B cell (primary cell): ENCODE results near the gene CCL13. TPM values are rescaled to one million over a fixed set of nuclear protein-coding genes. Genes with fewer than 3 reads are reported as not detected.

Experiments used
- ATAC-seq: fragments of 200-7000 bp; cut with Tn5 transposase; one replicate; pipeline ENCODE4 v1.10.0; 2021; ENCODE audit warnings: low read depth, mild to moderate bottlenecking, moderate number of reproducible peaks, moderate library complexity
- CTCF ChIA-PET: fragments of 350-600 bp; sonication (Branson Sonifier 250); formaldehyde crosslinking; loops from one replicate; lab custom pipeline; 2021; ENCODE audit warnings: antibody characterized with exemption, inconsistent platforms; lab: Charles Lee
- POLR2A ChIA-PET: fragments of 350-600 bp; sonication (Branson Sonifier 250); formaldehyde crosslinking; loops from one replicate; lab custom pipeline; 2021; ENCODE audit warnings: antibody characterized with exemption; lab: Charles Lee
- DNase-seq: peaks from one replicate; pipeline ENCODE4 v3.0.0; 2013
- H2AFZ ChIP-seq: 2 replicates; pipeline ENCODE4 v1.6.1; 2012; ENCODE audit warnings: mild to moderate bottlenecking, low read depth, low read length; ENCODE audit not compliant: insufficient read depth, poor library complexity, severe bottlenecking
- H3K27ac ChIP-seq, 2 donors: 1 replicate in 1 of 2; 2 replicates in 1 of 2; pipeline ENCODE4 v1.5.1; 2012 to 2013; ENCODE audit warnings: low read length in 2 of 2, mild to moderate bottlenecking in 2 of 2, moderate library complexity in 1 of 2
- H3K27me3 ChIP-seq, 4 experiments: fragments of 200-600 bp in 1 of 4; sonication (generic) in 1 of 4; replicated peaks in 1 of 4; 1 replicate in 2 of 4; 2 replicates in 2 of 4; pipeline versions ENCODE4 v1.6.1 to v1.7.0; 2013 to 2016; ENCODE audit warnings: low read length in 3 of 4, mild to moderate bottlenecking in 2 of 4, mixed read lengths in 1 of 4, moderate library complexity in 1 of 4; ENCODE audit not compliant: insufficient read depth in 4 of 4, control insufficient read depth in 3 of 4; ENCODE audit errors: control extremely low read depth in 1 of 4
- H3K36me3 ChIP-seq, 2 experiments: replicated peaks in 1 of 2; 1 replicate in 1 of 2; 2 replicates in 1 of 2; pipeline versions ENCODE4 v1.6.1 to v1.7.1; 2013; ENCODE audit warnings: low read length in 1 of 2; ENCODE audit not compliant: insufficient read depth in 2 of 2, control insufficient read depth in 1 of 2; ENCODE audit errors: control extremely low read depth in 1 of 2, extremely low read depth in 1 of 2
- H3K4me1 ChIP-seq, 2 donors: fragments of 200-600 bp in 1 of 2; sonication (generic) in 1 of 2; 1 replicate in 1 of 2; 2 replicates in 1 of 2; pipeline versions ENCODE4 v1.5.1 to v1.6.1; 2013 to 2017; ENCODE audit warnings: low read length in 2 of 2; ENCODE audit not compliant: control insufficient read depth in 2 of 2, insufficient read depth in 2 of 2
- H3K4me2 ChIP-seq: replicated peaks from 2 replicates; pipeline ENCODE3; 2012; ENCODE audit warnings: mild to moderate bottlenecking, low read depth, low read length; ENCODE audit not compliant: poor library complexity, severe bottlenecking
- H3K4me3 ChIP-seq, 5 experiments: fragments of 200-600 bp in 1 of 5; sonication (generic) in 1 of 5; 1 replicate in 3 of 5; 2 replicates in 2 of 5; pipeline versions ENCODE4 v1.5.1 to v1.7.0; 2011 to 2016; ENCODE audit warnings: low read length in 4 of 5, mild to moderate bottlenecking in 4 of 5, low read depth in 2 of 5, control low read depth in 1 of 5, moderate library complexity in 1 of 5; ENCODE audit not compliant: insufficient read depth in 1 of 5; ENCODE audit errors: control extremely low read depth in 1 of 5, extremely low read depth in 1 of 5
- H3K79me2 ChIP-seq: fragments of 200-600 bp; sonication (generic); one replicate; pipeline ENCODE4 v1.6.0; 2016; ENCODE audit warnings: low read length; ENCODE audit not compliant: control insufficient read depth, insufficient read depth
- H3K9ac ChIP-seq: fragments of 200-600 bp; sonication (generic); 2 replicates; pipeline ENCODE4 v1.6.1; 2017; ENCODE audit warnings: mild to moderate bottlenecking, low read length, moderate library complexity
- H3K9me3 ChIP-seq, 3 donors: one replicate each; pipeline versions ENCODE4 v1.6.1 to v1.7.1; 2013; ENCODE audit warnings: low read length in 2 of 3; ENCODE audit not compliant: control insufficient read depth in 2 of 3, insufficient read depth in 1 of 3; ENCODE audit errors: control extremely low read depth in 1 of 3
- H4K20me1 ChIP-seq: 2 replicates; pipeline ENCODE4 v1.6.0; 2012; ENCODE audit warnings: mild to moderate bottlenecking, low read length; ENCODE audit not compliant: insufficient read depth, control insufficient read depth, poor library complexity, severe bottlenecking
- H3K27ac Mint-ChIP-seq: one replicate; pipeline ENCODE4 v1.8.0; 2021; ENCODE audit warnings: mixed read lengths
- H3K27me3 Mint-ChIP-seq: one replicate; pipeline ENCODE4 v1.8.0; 2021; ENCODE audit warnings: mixed read lengths
- H3K4me1 Mint-ChIP-seq: one replicate; pipeline ENCODE4 v1.8.0; 2021; ENCODE audit warnings: mixed read lengths
- H3K4me3 Mint-ChIP-seq: one replicate; pipeline ENCODE4 v1.8.0; 2021; ENCODE audit warnings: mixed read lengths
- H3K9me3 Mint-ChIP-seq: one replicate; pipeline ENCODE4 v1.8.0; 2022; ENCODE audit warnings: mixed read lengths; ENCODE audit not compliant: insufficient read depth
- EZH2 ChIP-seq: IDR thresholded peaks from 2 replicates; pipeline ENCODE4 v1.6.1; 2012; ENCODE audit warnings: borderline replicate concordance, low read depth, mild to moderate bottlenecking, moderate library complexity, low read length; ENCODE audit not compliant: insufficient read depth, poor library complexity, severe bottlenecking
- WGBS: methylation state at CpG from one replicate; pipeline ENCODE4 v1.1.5; 2013; ENCODE audit warnings: missing lambda C conversion rate; ENCODE audit not compliant: insufficient coverage; 5-methylcytosine and 5-hydroxymethylcytosine counted together
- intact Hi-C: fragments of 100-400 bp; cut with micrococcal nuclease; formaldehyde crosslinking; loops from one replicate; pipeline ENCODE4 v1.10.0; 2022
- polyA plus RNA-seq: library from polyadenylated mRNA; depleted of rRNA; stranded (reverse); fragments of >200 nt; gene quantifications from 2 replicates; pipeline ENCODE4 v1.2.3, GENCODE V29; 2012
- total RNA-seq, 2 donors: library from RNA; stranded (reverse); fragments of 120-200 nt in 1 of 2; gene quantifications; 1 replicate in 1 of 2; 2 replicates in 1 of 2; pipeline versions ENCODE4 v1.2.3 to v1.2.4, GENCODE V29; 2013 to 2022
- TF ChIP-seq, protein P1 (sequence below): fragments of 200-600 bp; IDR thresholded peaks from one replicate; pipeline ENCODE4 v1.8.0; 2022; ENCODE audit warnings: antibody characterized with exemption, mild to moderate bottlenecking

The CCL13 gene
- total and polyA plus RNA-seq, 2 donors (not counting 1 experiment from before 2014, with no cell fraction given), result not detected

- Histone ChIP-seq H3K9ac (no peak overlapping the region), H3K4me3 (no peak overlapping the region), H2AFZ (no peak overlapping the region), H3K4me2 (no peak overlapping the region), H3K27ac (no peak overlapping the region), H3K79me2 (no peaks in the 10 kb centered on the region), H4K20me1 (no peaks in the 10 kb centered on the region), H3K36me3 (no peaks in the 10 kb centered on the region), H3K4me1 (peaks cover 1 to 7% of the 10 kb centered on the region in 2 donors), H3K27me3 (no peaks in the 10 kb centered on the region), H3K9me3 (no peaks in the 10 kb centered on the region)
- Mint-ChIP-seq H3K4me1 (peaks cover 12% of the 10 kb centered on the region), H3K4me3 (no peak overlapping the region), H3K27ac (no peak overlapping the region), H3K27me3 (peaks cover 12% of the 10 kb centered on the region), H3K9me3 (no peaks in the 10 kb centered on the region)
- DNase-seq (no peak), ATAC-seq (no peak)
- ChIA-PET CTCF (interaction anchor here (3.9 kb wide), 1 partner anchor 9 kb away, joined by 27 read pairs; no protein-coding TSS in a partner anchor), POLR2A (no interaction called here)
- TF ChIP-seq EZH2, result no peak
- TF ChIP-seq, protein P1, sequence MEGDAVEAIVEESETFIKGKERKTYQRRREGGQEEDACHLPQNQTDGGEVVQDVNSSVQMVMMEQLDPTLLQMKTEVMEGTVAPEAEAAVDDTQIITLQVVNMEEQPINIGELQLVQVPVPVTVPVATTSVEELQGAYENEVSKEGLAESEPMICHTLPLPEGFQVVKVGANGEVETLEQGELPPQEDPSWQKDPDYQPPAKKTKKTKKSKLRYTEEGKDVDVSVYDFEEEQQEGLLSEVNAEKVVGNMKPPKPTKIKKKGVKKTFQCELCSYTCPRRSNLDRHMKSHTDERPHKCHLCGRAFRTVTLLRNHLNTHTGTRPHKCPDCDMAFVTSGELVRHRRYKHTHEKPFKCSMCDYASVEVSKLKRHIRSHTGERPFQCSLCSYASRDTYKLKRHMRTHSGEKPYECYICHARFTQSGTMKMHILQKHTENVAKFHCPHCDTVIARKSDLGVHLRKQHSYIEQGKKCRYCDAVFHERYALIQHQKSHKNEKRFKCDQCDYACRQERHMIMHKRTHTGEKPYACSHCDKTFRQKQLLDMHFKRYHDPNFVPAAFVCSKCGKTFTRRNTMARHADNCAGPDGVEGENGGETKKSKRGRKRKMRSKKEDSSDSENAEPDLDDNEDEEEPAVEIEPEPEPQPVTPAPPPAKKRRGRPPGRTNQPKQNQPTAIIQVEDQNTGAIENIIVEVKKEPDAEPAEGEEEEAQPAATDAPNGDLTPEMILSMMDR, result no peak
- 86% methylated on average over 5 of the region's 5 CpGs for WGBS
- intact Hi-C loops, result no loop called here
Measured at GRCh38 chr17:34370376-34370996, 14.2 kb downstream of the CCL13 start.

GRCh38 chr17:34370997-34371395 lies 14.7 kb downstream of the CCL13 start:
- Mint-ChIP-seq H3K4me3 (no peak overlapping the region), H3K4me1 (peaks cover 10% of the 10 kb centered on the region), H3K27me3 (peaks cover 11% of the 10 kb centered on the region), H3K27ac (no peak overlapping the region), H3K9me3 (no peaks in the 10 kb centered on the region)
- 11% methylated on average over 3 of the region's 3 CpGs for WGBS
- ChIA-PET CTCF (interaction anchor here (3.9 kb wide), 1 partner anchor 9 kb away, joined by 27 read pairs; no protein-coding TSS in a partner anchor), POLR2A (no interaction called here)
- Histone ChIP-seq H3K27ac (no peak overlapping the region), H3K79me2 (no peaks in the 10 kb centered on the region), H3K4me1 (peaks cover 0 to 7% of the 10 kb centered on the region in 2 donors), H3K9ac (no peak overlapping the region), H3K36me3 (no peaks in the 10 kb centered on the region), H2AFZ (no peak overlapping the region), H4K20me1 (no peaks in the 10 kb centered on the region), H3K9me3 (no peaks in the 10 kb centered on the region), H3K4me3 (no peak overlapping the region), H3K4me2 (no peak overlapping the region), H3K27me3 (no peaks in the 10 kb centered on the region)
- intact Hi-C loops, result no loop called here
- no peak for ATAC-seq
- no peak for DNase-seq
- TF ChIP-seq EZH2, result no peak
- TF ChIP-seq, protein P1, result no peak
